GM18507 (cell line): ENCODE measurements around the gene GORASP1.

Experiments
- DNase-seq: peaks from one replicate; pipeline ENCODE4 v3.0.0; 2011; ENCODE audit warnings: low read depth; ENCODE audit not compliant: insufficient read length; ENCODE audit errors: extremely low spot score
- FAIRE-seq: peaks from 2 replicates; lab custom pipeline; 2011; peaks lifted over from hg19 to GRCh38; lab: Jason Lieb, UNC

GORASP1 gene

GRCh38 chr3:39142067-39142466 lies 34.6 kb upstream of the GORASP1 start:
- FAIRE-seq (no peak), DNase-seq (no peak)

GRCh38 chr3:39141171-39141995 lies 34.0 kb upstream of the GORASP1 start:
- FAIRE-seq (no peak), DNase-seq (no peak)

GRCh38 chr3:39140341-39140971 lies 33.0 kb upstream of the GORASP1 start:
- FAIRE-seq, result no peak

GRCh38 chr3:39139442-39139841 lies 32.0 kb upstream of the GORASP1 start:
- DNase-seq (no peak), FAIRE-seq (no peak)

More at GRCh38 chr3:39140341-39140971, 33.0 kb upstream of the GORASP1 start:
- DNase-seq, result no peak

- FAIRE-seq, result no peak
- DNase-seq, result no peak
Observed at GRCh38 chr3:39138804-39139415, 31.5 kb upstream of the GORASP1 start.

GRCh38 chr3:39137991-39138803 lies 30.8 kb upstream of the GORASP1 start:
- no peak for FAIRE-seq
- no peak for DNase-seq

- FAIRE-seq, result no peak
- no peak for DNase-seq
Observed at GRCh38 chr3:39137435-39137936, 30.1 kb upstream of the GORASP1 start.

GRCh38 chr3:39136533-39137434 lies 29.4 kb upstream of the GORASP1 start:
- DNase-seq, result no peak
- no peak for FAIRE-seq

GRCh38 chr3:39135170-39135805 lies 27.9 kb upstream of the GORASP1 start:
- DNase-seq (no peak), FAIRE-seq (no peak)

- FAIRE-seq (no peak), DNase-seq (no peak)
Observed at GRCh38 chr3:39134305-39134704, 26.9 kb upstream of the GORASP1 start.

GRCh38 chr3:39133822-39134221 lies 26.4 kb upstream of the GORASP1 start:
- DNase-seq, result no peak
- no peak for FAIRE-seq

- no peak for FAIRE-seq
- no peak for DNase-seq
Observed at GRCh38 chr3:39133093-39133490, 25.7 kb upstream of the GORASP1 start.

GRCh38 chr3:39132096-39133092 lies 25.0 kb upstream of the GORASP1 start:
- DNase-seq, result no peak
- FAIRE-seq, result no peak

- DNase-seq (no peak), FAIRE-seq (no peak)
Observed at GRCh38 chr3:39130693-39131265, 23.4 kb upstream of the GORASP1 start.

GRCh38 chr3:39130026-39130425 lies 22.6 kb upstream of the GORASP1 start:
- FAIRE-seq (no peak), DNase-seq (no peak)

GRCh38 chr3:39128951-39129350 lies 21.5 kb upstream of the GORASP1 start:
- FAIRE-seq (no peak), DNase-seq (no peak)

- FAIRE-seq, result no peak
Observed at GRCh38 chr3:39127908-39128304, 20.5 kb upstream of the GORASP1 start.

More at GRCh38 chr3:39127908-39128304, 20.5 kb upstream of the GORASP1 start:
- no peak for DNase-seq
